Breast epithelium (tissue), 3 donors: Measurements from ENCODE around the gene ATP9A.

ENCODE experiments used
- POLR2AphosphoS5 ChIP-seq, 3 donors: sonication (generic); formaldehyde crosslinking; IDR thresholded peaks; one replicate each; pipeline ENCODE4 v1.6.1; 2017; ENCODE audit warnings: antibody characterized with exemption in 3 of 3
- TF ChIP-seq, protein P1 (sequence below), 3 donors: fragments of 450-650 bp; IDR thresholded peaks; one replicate each; pipeline ENCODE4 v1.5.1; 2016 to 2017; ENCODE audit warnings: antibody characterized with exemption in 3 of 3, mild to moderate bottlenecking in 3 of 3, moderate library complexity in 3 of 3

DNA sequence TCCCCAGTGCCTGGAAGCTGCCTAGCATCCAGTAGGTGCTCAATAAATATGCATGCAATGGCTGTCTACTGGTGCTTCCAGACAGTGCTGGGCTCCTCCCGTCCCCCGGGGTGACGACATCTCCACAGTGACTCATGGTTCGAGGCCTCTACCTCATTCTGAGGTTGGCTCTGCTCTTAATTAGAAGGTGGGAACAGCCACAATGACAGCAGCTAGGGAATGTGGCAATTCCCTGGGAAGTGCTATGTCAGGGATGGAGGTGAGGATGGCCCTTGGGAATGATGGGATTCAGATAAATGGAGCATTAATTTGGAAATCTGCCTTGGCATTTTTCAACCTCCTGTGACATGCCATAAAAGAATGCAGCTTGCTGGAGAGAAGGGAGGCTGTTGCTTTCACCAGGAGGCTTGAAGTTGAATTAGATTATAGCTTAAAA lies 182.2 kb downstream of the ATP9A start:
- no peak for TF ChIP-seq POLR2AphosphoS5 (IDR thresholded peaks at IDR 0.05)
- TF ChIP-seq, protein P1, sequence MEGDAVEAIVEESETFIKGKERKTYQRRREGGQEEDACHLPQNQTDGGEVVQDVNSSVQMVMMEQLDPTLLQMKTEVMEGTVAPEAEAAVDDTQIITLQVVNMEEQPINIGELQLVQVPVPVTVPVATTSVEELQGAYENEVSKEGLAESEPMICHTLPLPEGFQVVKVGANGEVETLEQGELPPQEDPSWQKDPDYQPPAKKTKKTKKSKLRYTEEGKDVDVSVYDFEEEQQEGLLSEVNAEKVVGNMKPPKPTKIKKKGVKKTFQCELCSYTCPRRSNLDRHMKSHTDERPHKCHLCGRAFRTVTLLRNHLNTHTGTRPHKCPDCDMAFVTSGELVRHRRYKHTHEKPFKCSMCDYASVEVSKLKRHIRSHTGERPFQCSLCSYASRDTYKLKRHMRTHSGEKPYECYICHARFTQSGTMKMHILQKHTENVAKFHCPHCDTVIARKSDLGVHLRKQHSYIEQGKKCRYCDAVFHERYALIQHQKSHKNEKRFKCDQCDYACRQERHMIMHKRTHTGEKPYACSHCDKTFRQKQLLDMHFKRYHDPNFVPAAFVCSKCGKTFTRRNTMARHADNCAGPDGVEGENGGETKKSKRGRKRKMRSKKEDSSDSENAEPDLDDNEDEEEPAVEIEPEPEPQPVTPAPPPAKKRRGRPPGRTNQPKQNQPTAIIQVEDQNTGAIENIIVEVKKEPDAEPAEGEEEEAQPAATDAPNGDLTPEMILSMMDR (IDR thresholded peaks at IDR 0.05) = no peak
